ENCODE measurements around the gene WIPF3.

The WIPF3 gene

DNA sequence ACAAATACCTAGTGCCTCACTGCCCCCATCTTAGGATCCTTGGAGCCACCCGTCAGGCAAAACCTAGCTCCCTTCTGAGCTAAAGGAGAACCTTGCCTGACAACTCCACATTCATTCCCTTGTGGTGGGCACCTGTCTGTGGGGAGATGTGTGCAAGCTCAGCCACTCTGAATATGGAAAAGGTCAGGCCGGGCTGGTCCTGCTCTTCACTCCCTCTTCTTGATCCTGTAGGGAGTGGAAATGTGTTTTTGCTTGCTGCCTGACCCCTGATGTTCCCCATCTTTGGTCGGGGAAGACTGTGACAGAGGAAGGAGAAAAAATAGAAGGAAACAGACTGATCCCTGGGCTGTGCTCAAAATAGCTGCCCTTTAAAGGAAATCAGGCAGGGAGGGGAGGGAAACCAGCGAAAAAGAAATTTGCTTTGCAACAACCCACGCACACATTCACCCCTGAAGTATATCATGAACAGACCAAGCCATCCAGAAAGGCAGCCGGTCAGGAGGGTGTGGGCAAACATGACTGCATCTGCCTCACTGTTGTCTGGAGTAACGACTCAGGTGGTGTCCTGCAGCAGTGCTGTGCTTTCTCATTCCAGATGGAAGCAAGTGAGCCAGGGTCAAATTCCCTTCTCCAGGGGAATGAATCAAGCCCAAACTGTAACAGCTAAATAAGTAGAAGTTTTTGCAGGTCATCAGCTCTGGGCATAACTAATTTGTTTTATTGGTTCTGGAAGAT lies 109.3 kb downstream of the WIPF3 start:
- DNase-seq (ENCODE audit: low spot score): no peak

GRCh38 chr7:29917641-29918040 lies 111.3 kb downstream of the WIPF3 start:
- no peak for DNase-seq (ENCODE audit: low spot score)

DNA sequence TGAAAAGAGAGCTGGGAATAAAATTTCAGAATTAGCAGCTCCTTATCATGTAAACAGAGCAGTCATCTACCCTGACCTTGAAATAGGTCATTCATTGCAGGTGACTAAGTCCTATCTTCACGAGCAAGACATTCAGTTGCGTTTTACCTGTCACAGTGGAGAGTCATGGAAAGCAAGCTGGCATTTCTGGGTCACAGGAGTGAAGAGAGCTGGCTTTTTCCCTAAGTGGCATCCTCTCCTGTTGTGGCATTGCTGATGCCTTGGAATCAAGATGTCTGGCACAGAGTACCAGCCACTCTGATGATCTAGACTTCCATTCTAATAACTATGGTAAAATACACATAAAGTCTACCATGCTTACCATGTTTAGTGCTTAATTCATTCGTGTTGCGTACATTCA lies 112.5 kb downstream of the WIPF3 start:
- no peak for DNase-seq (ENCODE audit: low spot score)

GRCh38 chr7:29919790-29920189 lies 113.5 kb downstream of the WIPF3 start:
- DNase-seq (ENCODE audit: low spot score): no peak

GRCh38 chr7:29920491-29920890 lies 114.2 kb downstream of the WIPF3 start:
- DNase-seq (ENCODE audit: low spot score): no peak

DNA sequence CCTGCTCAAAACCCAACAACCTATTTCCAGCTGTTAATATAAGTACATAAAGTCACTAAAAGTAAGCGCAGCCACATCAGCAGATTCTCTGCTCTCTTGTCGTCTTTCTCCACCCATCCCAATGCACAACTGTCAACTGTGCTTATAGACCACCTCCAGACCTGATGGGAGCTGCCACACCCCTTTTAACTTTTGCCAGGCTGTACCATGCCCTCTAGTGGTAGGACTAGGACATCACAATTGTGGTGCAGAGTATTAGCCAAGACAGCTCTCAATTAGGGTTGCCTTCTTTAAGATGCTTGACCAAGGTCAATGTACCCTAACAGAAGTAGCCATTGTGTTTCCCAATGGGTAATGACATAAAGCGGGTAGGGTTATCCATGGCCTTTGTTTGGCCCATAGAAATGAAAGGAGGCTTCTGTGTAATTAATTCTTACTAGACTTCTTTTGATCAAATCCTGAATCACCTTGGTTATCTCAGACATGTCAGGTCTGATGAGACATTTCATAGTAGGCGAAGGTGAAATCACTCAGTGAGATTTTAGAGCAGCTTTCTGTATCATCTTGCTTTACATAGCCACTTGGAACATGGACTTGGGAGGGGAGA lies 115.2 kb downstream of the WIPF3 start:
- no peak for DNase-seq (ENCODE audit: low spot score)

DNA sequence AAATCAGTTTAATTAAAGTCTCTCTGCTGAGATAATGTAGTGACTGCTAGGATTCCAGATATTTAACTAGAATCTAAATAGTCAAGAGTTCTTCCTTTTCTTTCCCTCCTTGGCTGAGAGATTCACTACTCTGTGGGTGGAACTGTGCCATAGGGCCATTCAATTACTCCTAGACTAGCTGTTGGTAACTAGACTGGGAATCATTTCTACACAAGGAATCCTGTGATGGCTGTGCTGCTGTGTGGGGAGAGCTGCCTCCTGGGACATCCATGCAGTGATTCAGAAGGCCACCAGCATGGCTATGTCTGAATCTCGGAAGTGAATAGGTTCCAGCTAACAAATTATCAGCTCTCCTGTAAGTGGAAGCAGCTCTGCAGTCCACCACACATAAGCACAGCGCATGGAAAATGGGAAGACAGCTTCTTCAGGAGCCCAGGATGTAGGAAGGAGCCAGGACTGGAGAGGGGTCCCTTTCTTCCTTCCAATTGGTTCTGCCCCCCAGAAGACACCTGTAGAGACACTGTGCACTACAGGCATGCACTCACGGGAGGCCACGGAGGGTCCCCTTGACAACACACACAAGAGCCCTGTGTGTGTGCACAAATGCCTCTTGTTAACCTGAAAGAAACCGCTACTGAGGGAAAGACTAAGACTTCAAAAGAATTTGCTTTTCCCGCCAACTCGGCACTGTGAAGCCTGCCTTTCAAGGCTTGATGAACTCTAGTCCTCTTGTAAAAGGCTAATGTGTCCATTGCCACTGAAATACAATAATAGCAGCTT lies 116.8 kb downstream of the WIPF3 start:
- DNase-seq (ENCODE audit: low spot score): no peak

GRCh38 chr7:29924006-29924405 lies 117.7 kb downstream of the WIPF3 start:
- DNase-seq (ENCODE audit: low spot score): no peak

GRCh38 chr7:29924684-29925083 lies 118.4 kb downstream of the WIPF3 start:
- DNase-seq (ENCODE audit: low spot score): no peak

GRCh38 chr7:29926216-29926615 lies 119.9 kb downstream of the WIPF3 start:
- DNase-seq (ENCODE audit: low spot score): no peak

DNA sequence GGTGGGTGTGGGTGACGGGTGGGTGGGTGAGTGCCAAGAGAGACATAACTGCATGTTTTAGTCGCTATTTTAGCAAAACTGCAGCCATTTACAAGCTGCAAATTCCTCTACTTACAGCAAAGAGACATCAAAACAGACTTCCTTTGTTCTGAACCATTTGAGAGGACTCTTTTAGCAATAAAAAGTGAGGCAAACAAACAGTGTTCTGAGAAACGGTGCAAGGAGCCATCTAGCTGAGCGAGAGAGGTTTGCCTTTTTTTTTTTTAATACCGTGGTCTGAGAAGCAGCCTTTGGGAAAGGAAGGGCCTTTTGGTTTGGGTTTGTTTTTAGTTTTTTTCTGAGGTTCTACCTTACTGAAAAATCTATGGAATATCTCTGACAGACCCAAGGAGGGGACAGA lies 120.4 kb downstream of the WIPF3 start:
- no peak for DNase-seq (ENCODE audit: low spot score)

GRCh38 chr7:29929018-29929807 lies 122.9 kb downstream of the WIPF3 start:
- DNase-seq (ENCODE audit: low spot score): no peak

DNA sequence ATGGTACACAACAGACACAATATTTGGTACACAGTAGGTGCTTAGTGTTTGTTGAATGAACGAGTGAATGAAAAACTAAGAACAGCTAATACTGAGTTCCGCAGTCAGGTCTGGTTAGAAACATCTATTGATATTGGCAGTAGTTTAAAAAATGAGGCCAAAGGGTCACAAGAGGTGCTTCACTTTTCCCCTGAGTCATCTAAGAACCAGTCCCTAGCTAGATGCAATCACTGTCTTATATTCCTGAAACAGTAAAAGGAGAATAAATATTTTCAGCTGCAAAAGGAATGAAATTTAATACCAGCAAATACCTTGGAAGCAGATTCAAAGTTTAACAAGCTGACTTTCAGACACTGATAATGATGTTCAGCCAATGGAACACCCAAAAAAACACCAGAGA lies 128.8 kb downstream of the WIPF3 start:
- DNase-seq (ENCODE audit: low spot score): no peak

DNA sequence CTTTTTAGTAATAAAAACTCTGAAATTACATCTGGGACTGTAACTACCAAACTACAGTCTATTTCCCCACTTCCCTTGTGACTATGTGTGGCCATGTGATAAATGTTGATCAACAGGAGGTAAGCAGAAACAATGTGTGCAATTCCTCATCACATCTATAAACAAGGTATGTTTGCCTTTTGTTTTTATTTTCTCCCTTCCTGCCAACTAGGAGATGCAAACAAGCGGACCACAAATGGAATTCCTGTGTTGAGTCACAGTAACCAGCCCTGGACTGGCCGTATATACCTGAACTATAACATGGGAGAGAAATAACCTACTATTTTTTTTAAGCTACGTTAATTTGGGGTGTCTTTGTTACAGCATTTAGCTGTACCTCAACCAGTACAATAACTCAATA lies 130.8 kb downstream of the WIPF3 start:
- no peak for DNase-seq (ENCODE audit: low spot score)

GRCh38 chr7:29940199-29940598 lies 133.9 kb downstream of the WIPF3 start:
- DNase-seq (ENCODE audit: low spot score): no peak

GRCh38 chr7:29945259-29945809 lies 139.0 kb downstream of the WIPF3 start:
- no peak for DNase-seq (ENCODE audit: low spot score)

- DNase-seq (ENCODE audit: low spot score): no peak
Measured at GRCh38 chr7:29946428-29947186, 140.3 kb downstream of the WIPF3 start.

- no peak for DNase-seq (ENCODE audit: low spot score)
Measured at GRCh38 chr7:29948587-29948986, 142.3 kb downstream of the WIPF3 start.

DNA sequence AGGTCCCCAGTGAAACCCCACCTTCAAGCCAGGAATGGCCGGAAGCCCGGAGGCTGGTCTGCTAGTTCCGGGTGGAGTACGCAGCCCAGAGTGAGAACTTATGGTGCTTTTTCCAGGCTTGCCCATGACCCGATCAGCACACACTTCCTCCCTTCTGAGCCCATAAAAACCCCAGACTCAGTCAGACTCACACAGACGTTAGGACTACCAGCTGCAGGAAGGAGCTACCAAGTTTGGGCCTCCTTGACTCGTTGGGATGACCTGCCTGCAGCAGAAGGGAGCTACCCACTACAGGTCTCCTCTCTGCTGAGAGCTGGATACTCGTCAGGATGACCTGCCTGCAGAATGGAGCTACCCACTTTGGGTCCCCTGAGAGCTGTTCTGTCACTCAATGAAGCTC lies 144.2 kb downstream of the WIPF3 start:
- DNase-seq (ENCODE audit: low spot score): no peak

- no peak for DNase-seq (ENCODE audit: low spot score)
Measured at GRCh38 chr7:29951206-29951605, 144.9 kb downstream of the WIPF3 start.

DNA sequence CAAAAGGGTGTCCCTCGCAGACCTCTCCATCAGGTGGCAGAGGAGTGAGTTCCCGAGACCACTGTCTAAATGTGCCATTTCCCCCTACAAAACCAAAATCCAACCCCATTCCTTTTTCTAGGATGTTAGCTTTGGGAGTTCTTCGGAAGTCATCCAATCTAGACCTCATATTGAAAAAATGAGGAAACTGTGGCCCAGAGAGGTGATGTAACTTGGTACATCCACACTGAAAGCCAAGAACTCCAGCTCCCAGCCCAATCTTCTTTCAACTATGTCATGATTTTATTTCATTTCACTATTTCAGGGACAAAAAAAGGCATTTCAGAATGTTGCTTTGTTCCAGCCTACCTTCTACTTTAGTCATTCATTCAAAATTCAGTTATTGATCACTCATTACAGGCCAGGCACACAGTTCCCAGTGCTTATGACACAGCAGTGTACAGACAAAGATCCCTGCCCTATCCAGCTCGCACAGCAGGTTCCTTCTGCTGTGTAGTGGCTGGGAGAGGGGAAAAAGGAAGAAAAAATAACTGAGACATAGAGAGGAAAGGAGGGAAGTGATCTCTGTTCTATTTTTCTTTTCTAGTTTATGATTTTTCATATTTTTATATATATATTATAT lies 147.5 kb downstream of the WIPF3 start:
- DNase-seq (ENCODE audit: low spot score): no peak

Measured in left forelimb (tissue), 1 donor.